GM12891 (cell line): ENCODE measurements around the gene FOXL1.

Experiments
- PAX5 ChIP-seq: IDR thresholded peaks from 2 replicates; pipeline ENCODE4 v1.6.1; 2011; ENCODE audit warnings: low read length, moderate library complexity, mild to moderate bottlenecking; ENCODE audit not compliant: insufficient read depth, severe bottlenecking
- POLR2A ChIP-seq: IDR thresholded peaks from 2 replicates; pipeline ENCODE4 v1.6.1; 2011; ENCODE audit warnings: low read depth, low read length, control low read depth
- SPI1 ChIP-seq: IDR thresholded peaks from 2 replicates; pipeline ENCODE4 v1.6.1; 2011; ENCODE audit warnings: low read depth, low read length, control low read depth
- TAF1 ChIP-seq: IDR thresholded peaks from 2 replicates; pipeline ENCODE4 v1.6.1; 2011; ENCODE audit warnings: low read depth, low read length, control low read depth

- TF ChIP-seq PAX5 (no peak), TAF1 (no peak), POLR2A (no peak), SPI1 (no peak)
Observed at GRCh38 chr16:86556576-86556975, 21.8 kb upstream of the FOXL1 start.
